NCI-H1105 (cell line): Measurements from ENCODE around the gene ACKR1.

Experiments
- DNase-seq: peaks from one replicate; lab custom pipeline; 2025; lab: John Stamatoyannopoulos, UW

The ACKR1 gene

GRCh38 chr1:159222075-159222865 is 17.6 kb downstream of the ACKR1 start:
- DNase-seq, result no peak

GRCh38 chr1:159223004-159223403 is 18.3 kb downstream of the ACKR1 start:
- DNase-seq, result no peak

- DNase-seq, result no peak
Observed at GRCh38 chr1:159228554-159228953, 23.9 kb downstream of the ACKR1 start.

GRCh38 chr1:159229260-159229885 is 24.7 kb downstream of the ACKR1 start:
- no peak for DNase-seq

GRCh38 chr1:159229896-159230295 is 25.2 kb downstream of the ACKR1 start:
- no peak for DNase-seq

GRCh38 chr1:159239551-159240220 is 35.0 kb downstream of the ACKR1 start:
- DNase-seq, result no peak

- no peak for DNase-seq
Observed at GRCh38 chr1:159247266-159247665, 42.6 kb downstream of the ACKR1 start.

- DNase-seq, result no peak
Observed at GRCh38 chr1:159248311-159248710, 43.6 kb downstream of the ACKR1 start.

GRCh38 chr1:159250638-159251216 is 46.1 kb downstream of the ACKR1 start:
- DNase-seq, result no peak
